ENCODE data around the gene ZFP36L1. TPM values are rescaled to one million over a fixed set of nuclear protein-coding genes. Genes with fewer than 3 reads are reported as not detected.

Gene ZFP36L1
- total RNA-seq, 2 donors from 2014 or later, result 99.4 to 99.6 TPM

- H3K9ac ChIP-seq (ENCODE audit: extremely low read depth, low read length, poor library complexity, severe bottlenecking), result no peak overlapping the region
- no peak overlapping the region for H3K27ac ChIP-seq (ENCODE audit: low read depth, low read length)
- no peaks in the 10 kb centered on the region for H3K27me3 ChIP-seq (ENCODE audit: control insufficient read depth, insufficient read depth, low read length, poor library complexity, severe bottlenecking)
- H3K4me3 ChIP-seq (ENCODE audit: low read length), result no peak overlapping the region
- peak; percentile 41 for DNase-seq
- Mint-ChIP-seq H3K4me1 (peaks cover 23% of the 10 kb centered on the region), H3K36me3 (ENCODE audit: low read depth) (no peaks in the 10 kb centered on the region), H3K27me3 (ENCODE audit: insufficient read depth) (peaks cover 5% of the 10 kb centered on the region), H3K4me3 (no peak overlapping the region), H3K27ac (no peak overlapping the region), H3K9me3 (peaks cover 11% of the 10 kb centered on the region)
- TF ChIP-seq CTCF (conservative IDR thresholded peaks at IDR 0.05), result no peak
- no peaks in the 10 kb centered on the region for H3K36me3 ChIP-seq (ENCODE audit: control insufficient read depth, insufficient read depth, low read length)
- peaks cover 2% of the 10 kb centered on the region for H3K4me1 ChIP-seq (ENCODE audit: control insufficient read depth, insufficient read depth, low read length)
- peaks cover 11% of the 10 kb centered on the region for H3K9me3 ChIP-seq (ENCODE audit: control insufficient read depth, low read length)
- WGBS, 2 experiments (ENCODE audit: insufficient coverage in 1 of 2, insufficient read length in 1 of 2), result 94 to 100% methylated on average over 2 to 7 of the region's 7 CpGs
Measured at GRCh38 chr14:68808696-68809480, 16.0 kb upstream of the ZFP36L1 start.

GRCh38 chr14:68807987-68808386 lies 15.1 kb upstream of the ZFP36L1 start:
- WGBS, 2 experiments (ENCODE audit: insufficient coverage in 1 of 2, insufficient read length in 1 of 2), result 98% methylated on average over 7 of the region's 7 CpGs; no CpG with 5 or more reads in 1 of the 2 experiments
- H3K9me3 Mint-ChIP-seq, result peaks cover 16% of the 10 kb centered on the region
- Histone ChIP-seq H3K27ac (ENCODE audit: low read depth, low read length) (no peak overlapping the region), H3K4me3 (ENCODE audit: low read length) (no peak overlapping the region), H3K27me3 (ENCODE audit: control insufficient read depth, insufficient read depth, low read length, poor library complexity, severe bottlenecking) (no peaks in the 10 kb centered on the region), H3K4me1 (ENCODE audit: control insufficient read depth, insufficient read depth, low read length) (no peaks in the 10 kb centered on the region), H3K36me3 (ENCODE audit: control insufficient read depth, insufficient read depth, low read length) (no peaks in the 10 kb centered on the region), H3K9ac (ENCODE audit: extremely low read depth, low read length, poor library complexity, severe bottlenecking) (no peak overlapping the region), H3K9me3 (ENCODE audit: control insufficient read depth, low read length) (peaks cover 11% of the 10 kb centered on the region)
- DNase-seq, result no peak
- H3K36me3 Mint-ChIP-seq (ENCODE audit: low read depth), result no peaks in the 10 kb centered on the region
- peaks cover 5% of the 10 kb centered on the region for H3K27me3 Mint-ChIP-seq (ENCODE audit: insufficient read depth)
- no peak overlapping the region for H3K4me3 Mint-ChIP-seq
- H3K4me1 Mint-ChIP-seq, result peaks cover 16% of the 10 kb centered on the region
- TF ChIP-seq CTCF (conservative IDR thresholded peaks at IDR 0.05), result no peak
- no peak overlapping the region for H3K27ac Mint-ChIP-seq

- Histone ChIP-seq H3K4me3 (ENCODE audit: low read length) (no peak overlapping the region), H3K4me1 (ENCODE audit: control insufficient read depth, insufficient read depth, low read length) (no peaks in the 10 kb centered on the region), H3K9me3 (ENCODE audit: control insufficient read depth, low read length) (peaks cover 14% of the 10 kb centered on the region), H3K27ac (ENCODE audit: low read depth, low read length) (no peak overlapping the region), H3K27me3 (ENCODE audit: control insufficient read depth, insufficient read depth, low read length, poor library complexity, severe bottlenecking) (no peaks in the 10 kb centered on the region), H3K36me3 (ENCODE audit: control insufficient read depth, insufficient read depth, low read length) (no peaks in the 10 kb centered on the region), H3K9ac (ENCODE audit: extremely low read depth, low read length, poor library complexity, severe bottlenecking) (no peak overlapping the region)
- WGBS, 2 experiments (ENCODE audit: insufficient coverage in 1 of 2, insufficient read length in 1 of 2), result 71 to 84% methylated on average over 5 to 10 of the region's 10 CpGs
- DNase-seq, result peak; percentile 48
- TF ChIP-seq CTCF (conservative IDR thresholded peaks at IDR 0.05), result no peak
- H3K4me1 Mint-ChIP-seq, result peaks cover 16% of the 10 kb centered on the region
- H3K27ac Mint-ChIP-seq, result no peak overlapping the region
- peaks cover 5% of the 10 kb centered on the region for H3K27me3 Mint-ChIP-seq (ENCODE audit: insufficient read depth)
- no peaks in the 10 kb centered on the region for H3K36me3 Mint-ChIP-seq (ENCODE audit: low read depth)
- no peak overlapping the region for H3K4me3 Mint-ChIP-seq
- H3K9me3 Mint-ChIP-seq, result peaks cover 18% of the 10 kb centered on the region
Measured at GRCh38 chr14:68807148-68807600, 14.3 kb upstream of the ZFP36L1 start.
